Keratinocyte (primary cell): Measurements from ENCODE around the gene ANKS1B. TPM values are rescaled to one million over a fixed set of nuclear protein-coding genes. Genes with fewer than 3 reads are reported as not detected.

ENCODE experiments used
- DNase-seq: peaks from one replicate; pipeline ENCODE4 v3.0.0-alpha.2; 2011; ENCODE audit warnings: low read depth, missing footprints, low spot score
- FAIRE-seq: peaks from 2 replicates; lab custom pipeline; 2011; peaks lifted over from hg19 to GRCh38; lab: Jason Lieb, UNC
- H2AFZ ChIP-seq: 2 replicates; pipeline ENCODE4 v1.6.0; 2012; ENCODE audit warnings: low read length, control low read depth, inconsistent platforms; ENCODE audit not compliant: control insufficient read depth
- H3K27ac ChIP-seq: 2 replicates; pipeline ENCODE4 v1.5.1; 2011; ENCODE audit warnings: low read length; ENCODE audit not compliant: control insufficient read depth, insufficient read depth
- H3K27me3 ChIP-seq: 3 replicates; pipeline ENCODE4 v1.6.0; 2011; ENCODE audit warnings: low read length; ENCODE audit not compliant: control insufficient read depth, insufficient read depth; ENCODE audit errors: extremely low read depth
- H3K36me3 ChIP-seq, 2 experiments: 2 replicates in 1 of 2; 3 replicates in 1 of 2; pipeline ENCODE4 v1.5.1; 2011; ENCODE audit warnings: low read length in 2 of 2, mild to moderate bottlenecking in 1 of 2; ENCODE audit not compliant: control insufficient read depth in 2 of 2, insufficient read depth in 2 of 2; ENCODE audit errors: extremely low read depth in 1 of 2
- H3K4me1 ChIP-seq: 3 replicates; pipeline ENCODE4 v1.5.1; 2011; ENCODE audit warnings: low read length; ENCODE audit not compliant: control insufficient read depth, insufficient read depth; ENCODE audit errors: extremely low read depth
- H3K4me2 ChIP-seq: 3 replicates; pipeline ENCODE4 v1.6.0; 2011; ENCODE audit warnings: low read depth, low read length; ENCODE audit not compliant: control insufficient read depth, insufficient read depth; ENCODE audit errors: extremely low read depth
- H3K4me3 ChIP-seq, 3 experiments: fragments of 200-600 bp in 1 of 3; sonication (generic) in 1 of 3; 2 replicates in 2 of 3; 3 replicates in 1 of 3; pipeline ENCODE4 v1.5.1; 2011 to 2016; ENCODE audit warnings: low read length in 3 of 3, mild to moderate bottlenecking in 3 of 3, control low read depth in 2 of 3, inconsistent platforms in 1 of 3, low read depth in 1 of 3, mixed read lengths in 1 of 3, mixed run types in 1 of 3, moderate library complexity in 1 of 3; ENCODE audit not compliant: control insufficient read depth in 2 of 3, insufficient read depth in 2 of 3; ENCODE audit errors: extremely low read depth in 1 of 3
- H3K79me2 ChIP-seq: 2 replicates; pipeline ENCODE4 v1.6.0; 2012; ENCODE audit warnings: low read length; ENCODE audit not compliant: control insufficient read depth, insufficient read depth
- H3K9ac ChIP-seq: 3 replicates; pipeline ENCODE4 v1.6.0; 2011; ENCODE audit warnings: low read length; ENCODE audit not compliant: control insufficient read depth, insufficient read depth; ENCODE audit errors: extremely low read depth
- H3K9me1 ChIP-seq: 3 replicates; pipeline ENCODE4 v1.6.0; 2011; ENCODE audit warnings: low read length; ENCODE audit not compliant: control insufficient read depth, insufficient read depth; ENCODE audit errors: extremely low read depth
- H3K9me3 ChIP-seq: 2 replicates; pipeline ENCODE4 v1.5.1; 2012; ENCODE audit warnings: low read depth, low read length; ENCODE audit not compliant: control insufficient read depth
- H4K20me1 ChIP-seq: 3 replicates; pipeline ENCODE4 v1.6.0; 2011; ENCODE audit warnings: low read length; ENCODE audit not compliant: control insufficient read depth, insufficient read depth; ENCODE audit errors: extremely low read depth
- CTCF ChIP-seq, 3 experiments: IDR thresholded peaks in 1 of 3; conservative IDR thresholded peaks in 1 of 3; optimal IDR thresholded peaks in 1 of 3; 2 replicates in 2 of 3; 3 replicates in 1 of 3; pipeline versions ENCODE3 to v1.5.1; 2011; ENCODE audit warnings: low read length in 3 of 3, mild to moderate bottlenecking in 3 of 3, moderate library complexity in 2 of 3, control low read depth in 1 of 3, inconsistent platforms in 1 of 3; ENCODE audit not compliant: insufficient read depth in 2 of 3; ENCODE audit errors: extremely low read depth in 1 of 3
- EZH2 ChIP-seq: IDR thresholded peaks from one replicate; pipeline ENCODE4 v1.6.1; 2012; ENCODE audit warnings: inconsistent platforms, mild to moderate bottlenecking, low read length, moderate library complexity
- dilution Hi-C: fragments of 300-500 bp; cut with MboI; formaldehyde crosslinking; loops from one replicate; pipeline ENCODE4 v1.7.0; 2020; ENCODE audit warnings: low sequenced_read_pairs; ENCODE audit not compliant: extremely low pct_ligation_motif_present
- polyA plus RNA-seq, 5 experiments: library from polyadenylated mRNA; depleted of rRNA in 3 of 5; stranded (reverse) in 3 of 5; stranded (forward) in 1 of 5; unstranded in 1 of 5; fragments of >200 nt; gene quantifications; 1 replicate in 1 of 5; 2 replicates in 3 of 5; 3 replicates in 1 of 5; pipeline versions ENCODE4 v1.2.1 to v1.2.3, GENCODE V29; 2011 to 2012; ENCODE audit warnings: missing spikeins in 2 of 5, low read depth in 1 of 5, low replicate concordance in 1 of 5

Gene ANKS1B
- polyA plus RNA-seq, 1 donor (not counting 4 experiments of a cell fraction or from before 2014, with no cell fraction given) = not detected

GRCh38 chr12:99553461-99553860, 431.3 kb downstream of the ANKS1B start:
- DNase-seq (no peak), FAIRE-seq (no peak)
- no peak overlapping the region for H3K9ac ChIP-seq
- no peaks in the 10 kb centered on the region for H3K27me3 ChIP-seq
- H3K36me3 ChIP-seq = no peaks in the 10 kb centered on the region
- H3K9me1 ChIP-seq = no peaks in the 10 kb centered on the region
- H3K27ac ChIP-seq = no peak overlapping the region
- H3K4me3 ChIP-seq = no peak overlapping the region
- H2AFZ ChIP-seq = no peak overlapping the region
- H3K79me2 ChIP-seq = no peaks in the 10 kb centered on the region
- H4K20me1 ChIP-seq = no peaks in the 10 kb centered on the region
- dilution Hi-C loops = no loop called here
- no peaks in the 10 kb centered on the region for H3K4me1 ChIP-seq
- H3K4me2 ChIP-seq = no peak overlapping the region
- TF ChIP-seq CTCF (optimal IDR thresholded peaks at IDR 0.05 in 1 of 3, IDR thresholded peaks at IDR 0.05 in 1 of 3, conservative IDR thresholded peaks at IDR 0.05 in 1 of 3; ENCODE audit: extremely low read depth in 1 of 3, insufficient read depth in 2 of 3, low read length in 3 of 3) (no peak), EZH2 (no peak)
- H3K9me3 ChIP-seq = no peaks in the 10 kb centered on the region

GRCh38 chr12:99552022-99552421, 432.7 kb downstream of the ANKS1B start:
- no peak for TF ChIP-seq CTCF (optimal IDR thresholded peaks at IDR 0.05 in 1 of 3, IDR thresholded peaks at IDR 0.05 in 1 of 3, conservative IDR thresholded peaks at IDR 0.05 in 1 of 3; ENCODE audit: extremely low read depth in 1 of 3, insufficient read depth in 2 of 3, low read length in 3 of 3)
- TF ChIP-seq EZH2 = no peak
- H3K9ac ChIP-seq = no peak overlapping the region
- dilution Hi-C loops = no loop called here

More at GRCh38 chr12:99552022-99552421, 432.7 kb downstream of the ANKS1B start:
- H3K27me3 ChIP-seq = no peaks in the 10 kb centered on the region
- no peaks in the 10 kb centered on the region for H3K9me1 ChIP-seq
- no peak overlapping the region for H3K27ac ChIP-seq
- no peak overlapping the region for H3K4me2 ChIP-seq
- H3K9me3 ChIP-seq = no peaks in the 10 kb centered on the region
- no peak overlapping the region for H3K4me3 ChIP-seq
- H3K4me1 ChIP-seq = no peaks in the 10 kb centered on the region
- FAIRE-seq (no peak), DNase-seq (no peak)
- no peaks in the 10 kb centered on the region for H3K36me3 ChIP-seq
- no peaks in the 10 kb centered on the region for H3K79me2 ChIP-seq
- no peak overlapping the region for H2AFZ ChIP-seq
- H4K20me1 ChIP-seq = no peaks in the 10 kb centered on the region
